Stimulated activated CD8-positive, alpha-beta memory T cell treated with anti-CD3 and anti-CD28 coated beads, Interleukin-12 subunit alpha, Interleukin-12 subunit beta, amount 100 ng/mL, for 4 hours (primary cell): ENCODE data around the gene AKAP13.

Source experiments
- DNase-seq: peaks from one replicate; pipeline ENCODE4 v3.0.0-alpha.2; 2020; ENCODE audit warnings: low read depth

AKAP13 gene

GRCh38 chr15:85622221-85622831 lies 241.9 kb downstream of the AKAP13 start:
- DNase-seq, result no peak

- DNase-seq, result no peak
Observed at GRCh38 chr15:85623315-85624049, 243.1 kb downstream of the AKAP13 start.

- no peak for DNase-seq
Observed at GRCh38 chr15:85624291-85624801, 243.9 kb downstream of the AKAP13 start.

GRCh38 chr15:85625166-85625830 lies 244.9 kb downstream of the AKAP13 start:
- DNase-seq, result no peak

- no peak for DNase-seq
Observed at GRCh38 chr15:85625856-85626255, 245.5 kb downstream of the AKAP13 start.

- DNase-seq, result no peak
Observed at GRCh38 chr15:85627213-85627935, 247.0 kb downstream of the AKAP13 start.

GRCh38 chr15:85630311-85630710 lies 249.9 kb downstream of the AKAP13 start:
- DNase-seq, result no peak

GRCh38 chr15:85631018-85631417 lies 250.6 kb downstream of the AKAP13 start:
- DNase-seq, result no peak

GRCh38 chr15:85632014-85632413 lies 251.6 kb downstream of the AKAP13 start:
- no peak for DNase-seq

GRCh38 chr15:85633859-85634258 lies 253.5 kb downstream of the AKAP13 start:
- DNase-seq, result no peak

GRCh38 chr15:85636351-85636750 lies 255.9 kb downstream of the AKAP13 start:
- no peak for DNase-seq

- DNase-seq, result no peak
Observed at GRCh38 chr15:85639752-85640381, 259.5 kb downstream of the AKAP13 start.

- no peak for DNase-seq
Observed at GRCh38 chr15:85642065-85642692, 261.8 kb downstream of the AKAP13 start.

- DNase-seq, result no peak
Observed at GRCh38 chr15:85642693-85643066, 262.3 kb downstream of the AKAP13 start.

GRCh38 chr15:85646538-85647091 lies 266.2 kb downstream of the AKAP13 start:
- DNase-seq, result no peak

GRCh38 chr15:85649372-85649771 lies 269.0 kb downstream of the AKAP13 start:
- no peak for DNase-seq

- DNase-seq, result no peak
Observed at GRCh38 chr15:85651548-85651947, 271.1 kb downstream of the AKAP13 start.

- DNase-seq, result no peak
Observed at GRCh38 chr15:85652457-85652856, 272.1 kb downstream of the AKAP13 start.

- no peak for DNase-seq
Observed at GRCh38 chr15:85657132-85657531, 276.7 kb downstream of the AKAP13 start.

- DNase-seq, result no peak
Observed at GRCh38 chr15:85658816-85659215, 278.4 kb downstream of the AKAP13 start.

- no peak for DNase-seq
Observed at GRCh38 chr15:85661859-85662258, 281.5 kb downstream of the AKAP13 start.
